Spleen (tissue), 7 donors: ENCODE data around the gene USP4.
A peak's percentile ranks its signal among the peaks of the same experiment; 100 is the strongest.

Source experiments
- CTCF ChIP-seq, 11 experiments: fragments of 200-600 bp in 7 of 11; fragments of 450-650 bp in 4 of 11; sonication (generic) in 4 of 11; IDR thresholded peaks in 8 of 11; conservative IDR thresholded peaks in 3 of 11; 1 replicate in 7 of 11; 2 replicates in 4 of 11; pipeline versions ENCODE4 v1.4.0 to v1.8.0; 2016 to 2021; ENCODE audit warnings: antibody characterized with exemption in 11 of 11, inconsistent platforms in 4 of 11, mild to moderate bottlenecking in 1 of 11
- POLR2A ChIP-seq, 3 donors: fragments of 450-650 bp; IDR thresholded peaks; one replicate each; pipeline ENCODE4 v1.5.1; 2017; ENCODE audit warnings: antibody characterized with exemption in 3 of 3, mild to moderate bottlenecking in 1 of 3
- POLR2AphosphoS5 ChIP-seq, 3 donors: sonication (generic); formaldehyde crosslinking; IDR thresholded peaks; one replicate each; pipeline ENCODE4 v1.5.1; 2017; ENCODE audit warnings: antibody characterized with exemption in 3 of 3
- donor health status: DM: no; HTN: no; CAD: no; lungs with moderate emphysema.
- donor health status: DM: no; HTN: no; CAD: no.
- donor health status: DM: no; HTN: no; CAD: no.

GRCh38 chr3:49349348-49350114 lies 9.7 kb upstream of the USP4 start:
- no peak for TF ChIP-seq CTCF (IDR thresholded peaks at IDR 0.05 in 8 of 11, conservative IDR thresholded peaks at IDR 0.05 in 3 of 11)
- no peak for TF ChIP-seq POLR2A (IDR thresholded peaks at IDR 0.05)
- peak in 1 of 3 donors; percentile 46 for TF ChIP-seq POLR2AphosphoS5 (IDR thresholded peaks at IDR 0.05)
